Measurements from ENCODE around the gene MACROD2.

Gene MACROD2

GRCh38 chr20:15802020-15802419 is 1806.7 kb downstream of the MACROD2 start:
- Histone ChIP-seq H3K36me3 (ENCODE audit: control insufficient read depth in 2 of 2, insufficient read depth in 1 of 2, low read length in 2 of 2) (no peaks in the 10 kb centered on the region), H3K4me3 (ENCODE audit: low read depth, low read length) (no peak overlapping the region), H3K9me3 (ENCODE audit: control insufficient read depth, insufficient read depth, low read depth, low read length) (no peaks in the 10 kb centered on the region), H3K27ac (ENCODE audit: extremely low read depth, low read depth, low read length) (no peak overlapping the region), H3K4me1 (ENCODE audit: control insufficient read depth, insufficient read depth, low read length) (no peaks in the 10 kb centered on the region)
- CTCF ChIA-PET, result no interaction called here
- POLR2A ChIA-PET, result no interaction called here
- TF ChIP-seq, protein P1, sequence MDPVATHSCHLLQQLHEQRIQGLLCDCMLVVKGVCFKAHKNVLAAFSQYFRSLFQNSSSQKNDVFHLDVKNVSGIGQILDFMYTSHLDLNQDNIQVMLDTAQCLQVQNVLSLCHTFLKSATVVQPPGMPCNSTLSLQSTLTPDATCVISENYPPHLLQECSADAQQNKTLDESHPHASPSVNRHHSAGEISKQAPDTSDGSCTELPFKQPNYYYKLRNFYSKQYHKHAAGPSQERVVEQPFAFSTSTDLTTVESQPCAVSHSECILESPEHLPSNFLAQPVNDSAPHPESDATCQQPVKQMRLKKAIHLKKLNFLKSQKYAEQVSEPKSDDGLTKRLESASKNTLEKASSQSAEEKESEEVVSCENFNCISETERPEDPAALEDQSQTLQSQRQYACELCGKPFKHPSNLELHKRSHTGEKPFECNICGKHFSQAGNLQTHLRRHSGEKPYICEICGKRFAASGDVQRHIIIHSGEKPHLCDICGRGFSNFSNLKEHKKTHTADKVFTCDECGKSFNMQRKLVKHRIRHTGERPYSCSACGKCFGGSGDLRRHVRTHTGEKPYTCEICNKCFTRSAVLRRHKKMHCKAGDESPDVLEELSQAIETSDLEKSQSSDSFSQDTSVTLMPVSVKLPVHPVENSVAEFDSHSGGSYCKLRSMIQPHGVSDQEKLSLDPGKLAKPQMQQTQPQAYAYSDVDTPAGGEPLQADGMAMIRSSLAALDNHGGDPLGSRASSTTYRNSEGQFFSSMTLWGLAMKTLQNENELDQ (tag by site-specific recombination; IDR thresholded peaks at IDR 0.05; ENCODE audit: low read depth), result no peak
- no peak for TF ChIP-seq ZNF792 (tag by site-specific recombination; IDR thresholded peaks at IDR 0.05)
- TF ChIP-seq ZNF600 (tag by site-specific recombination; IDR thresholded peaks at IDR 0.05), result no peak
- no peak for TF ChIP-seq ZNF10 (tag by site-specific recombination; IDR thresholded peaks at IDR 0.05)
- TF ChIP-seq ZNF544 (tag by site-specific recombination; IDR thresholded peaks at IDR 0.05), result no peak
- no peak for TF ChIP-seq ZNF514 (tag by site-specific recombination; IDR thresholded peaks at IDR 0.05)
- TF ChIP-seq, protein P2, sequence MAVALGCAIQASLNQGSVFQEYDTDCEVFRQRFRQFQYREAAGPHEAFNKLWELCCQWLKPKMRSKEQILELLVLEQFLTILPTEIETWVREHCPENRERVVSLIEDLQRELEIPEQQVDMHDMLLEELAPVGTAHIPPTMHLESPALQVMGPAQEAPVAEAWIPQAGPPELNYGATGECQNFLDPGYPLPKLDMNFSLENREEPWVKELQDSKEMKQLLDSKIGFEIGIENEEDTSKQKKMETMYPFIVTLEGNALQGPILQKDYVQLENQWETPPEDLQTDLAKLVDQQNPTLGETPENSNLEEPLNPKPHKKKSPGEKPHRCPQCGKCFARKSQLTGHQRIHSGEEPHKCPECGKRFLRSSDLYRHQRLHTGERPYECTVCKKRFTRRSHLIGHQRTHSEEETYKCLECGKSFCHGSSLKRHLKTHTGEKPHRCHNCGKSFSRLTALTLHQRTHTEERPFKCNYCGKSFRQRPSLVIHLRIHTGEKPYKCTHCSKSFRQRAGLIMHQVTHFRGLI (tag by site-specific recombination; IDR thresholded peaks at IDR 0.05), result no peak
- no peak for TF ChIP-seq ZNF16 (tag by site-specific recombination; IDR thresholded peaks at IDR 0.05; ENCODE audit: low read depth)
- TF ChIP-seq ZNF239 (tag by site-specific recombination; IDR thresholded peaks at IDR 0.05), result no peak
- no peak for TF ChIP-seq ZNF692 (tag by site-specific recombination; IDR thresholded peaks at IDR 0.05)
- TF ChIP-seq ZNF610 (tag by site-specific recombination; IDR thresholded peaks at IDR 0.05; ENCODE audit: borderline replicate concordance), result no peak
- TF ChIP-seq ZNF354C (tag by site-specific recombination; IDR thresholded peaks at IDR 0.05; ENCODE audit: borderline replicate concordance, low read depth), result no peak
- TF ChIP-seq ZNF174 (tag by site-specific recombination; IDR thresholded peaks at IDR 0.05), result no peak
- TF ChIP-seq ZNF140 (tag by site-specific recombination; IDR thresholded peaks at IDR 0.05), result no peak
- no peak for TF ChIP-seq ZBTB44 (tag by site-specific recombination; IDR thresholded peaks at IDR 0.05)
- TF ChIP-seq ZNF404 (tag by site-specific recombination; IDR thresholded peaks at IDR 0.05), result no peak
- no peak for TF ChIP-seq ZNF133 (tag by site-specific recombination; IDR thresholded peaks at IDR 0.05)

GRCh38 chr20:15805154-15805553 is 1809.8 kb downstream of the MACROD2 start:
- POLR2A ChIA-PET, result no interaction called here
- no peak for TF ChIP-seq ZNF548 (tag by site-specific recombination; IDR thresholded peaks at IDR 0.05)
- TF ChIP-seq OSR2 (tag by site-specific recombination; IDR thresholded peaks at IDR 0.05), result no peak
- no peak for TF ChIP-seq FEZF1 (tag by site-specific recombination; IDR thresholded peaks at IDR 0.05)
- TF ChIP-seq, protein P3, sequence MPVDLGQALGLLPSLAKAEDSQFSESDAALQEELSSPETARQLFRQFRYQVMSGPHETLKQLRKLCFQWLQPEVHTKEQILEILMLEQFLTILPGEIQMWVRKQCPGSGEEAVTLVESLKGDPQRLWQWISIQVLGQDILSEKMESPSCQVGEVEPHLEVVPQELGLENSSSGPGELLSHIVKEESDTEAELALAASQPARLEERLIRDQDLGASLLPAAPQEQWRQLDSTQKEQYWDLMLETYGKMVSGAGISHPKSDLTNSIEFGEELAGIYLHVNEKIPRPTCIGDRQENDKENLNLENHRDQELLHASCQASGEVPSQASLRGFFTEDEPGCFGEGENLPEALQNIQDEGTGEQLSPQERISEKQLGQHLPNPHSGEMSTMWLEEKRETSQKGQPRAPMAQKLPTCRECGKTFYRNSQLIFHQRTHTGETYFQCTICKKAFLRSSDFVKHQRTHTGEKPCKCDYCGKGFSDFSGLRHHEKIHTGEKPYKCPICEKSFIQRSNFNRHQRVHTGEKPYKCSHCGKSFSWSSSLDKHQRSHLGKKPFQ (tag by site-specific recombination; IDR thresholded peaks at IDR 0.05), result no peak
- TF ChIP-seq ZNF24 (tag by site-specific recombination; IDR thresholded peaks at IDR 0.05), result no peak
- no peak for TF ChIP-seq ZNF791 (tag by site-specific recombination; IDR thresholded peaks at IDR 0.05)
- no peak for TF ChIP-seq ZNF837 (tag by site-specific recombination; IDR thresholded peaks at IDR 0.05)
- TF ChIP-seq ZSCAN18 (tag by site-specific recombination; IDR thresholded peaks at IDR 0.05), result no peak
- no peak for TF ChIP-seq SP3 (tag by site-specific recombination; IDR thresholded peaks at IDR 0.05)
- no peak for TF ChIP-seq GLI2 (tag by site-specific recombination; IDR thresholded peaks at IDR 0.05; ENCODE audit: borderline replicate concordance, low read depth)

More at GRCh38 chr20:15805154-15805553, 1809.8 kb downstream of the MACROD2 start:
- CTCF ChIA-PET, result no interaction called here
- Histone ChIP-seq H3K9me3 (ENCODE audit: control insufficient read depth, insufficient read depth, low read depth, low read length) (no peaks in the 10 kb centered on the region), H3K36me3 (ENCODE audit: control insufficient read depth in 2 of 2, insufficient read depth in 1 of 2, low read length in 2 of 2) (no peaks in the 10 kb centered on the region), H3K4me3 (ENCODE audit: low read depth, low read length) (no peak overlapping the region), H3K27ac (ENCODE audit: extremely low read depth, low read depth, low read length) (no peak overlapping the region), H3K4me1 (ENCODE audit: control insufficient read depth, insufficient read depth, low read length) (no peaks in the 10 kb centered on the region)
